Neural cell (in vitro differentiated cells): ENCODE measurements around the gene TMEM9. TPM values are rescaled to one million over a fixed set of nuclear protein-coding genes. Genes with fewer than 3 reads are reported as not detected.

Experiments used
- H2AFZ ChIP-seq: fragments of 200-600, 300-800 bp; sonication (generic), shearing (Covaris generic); 2 replicates; pipeline ENCODE4 v1.6.0; 2014; ENCODE audit warnings: low read depth, mild to moderate bottlenecking, antibody characterized with exemption, low read length, moderate library complexity
- H3F3A ChIP-seq: fragments of 200-600 bp; shearing (Covaris generic); 2 replicates; pipeline ENCODE4 v1.6.1; 2016; ENCODE audit warnings: mild to moderate bottlenecking, moderate library complexity, mixed read lengths, antibody characterized with exemption, low read length; ENCODE audit not compliant: insufficient read depth, poor library complexity, severe bottlenecking
- H3K27ac ChIP-seq: fragments of 200-600, 300-800 bp; sonication (generic), shearing (Covaris generic); 2 replicates; pipeline ENCODE4 v1.5.1; 2014; ENCODE audit warnings: mild to moderate bottlenecking, low read length, moderate library complexity
- H3K27me3 ChIP-seq: fragments of 300-800, 200-600 bp; sonication (generic), shearing (Covaris generic); 2 replicates; pipeline ENCODE4 v1.6.0; 2014; ENCODE audit warnings: mild to moderate bottlenecking, low read depth, low read length, moderate library complexity; ENCODE audit not compliant: insufficient read depth
- H3K36me3 ChIP-seq: fragments of 300-800, 200-600 bp; sonication (generic), shearing (Covaris generic); 2 replicates; pipeline ENCODE4 v1.5.1; 2014; ENCODE audit warnings: mild to moderate bottlenecking, antibody characterized with exemption, low read length, moderate library complexity; ENCODE audit not compliant: insufficient read depth
- H3K4me2 ChIP-seq: fragments of 300-800, 200-600 bp; sonication (generic), shearing (Covaris generic); 2 replicates; pipeline ENCODE4 v1.6.0; 2014; ENCODE audit warnings: mild to moderate bottlenecking, low read length
- H3K4me3 ChIP-seq: fragments of 300-800, 200-600 bp; sonication (generic), shearing (Covaris generic); 2 replicates; pipeline ENCODE4 v1.5.1; 2014; ENCODE audit warnings: mild to moderate bottlenecking, low read length, moderate library complexity
- H3K79me2 ChIP-seq: fragments of 200-600 bp; shearing (Covaris generic); replicated peaks from 2 replicates; pipeline ENCODE4 v1.6.0; 2014; ENCODE audit warnings: mild to moderate bottlenecking, low read length, moderate library complexity; ENCODE audit not compliant: insufficient read depth
- H3K9ac ChIP-seq: fragments of 300-800, 200-600 bp; sonication (generic), shearing (Covaris generic); 2 replicates; pipeline ENCODE4 v1.6.1; 2016; ENCODE audit warnings: mild to moderate bottlenecking, low read length, mixed read lengths
- H3K9me2 ChIP-seq: fragments of 200-600 bp; shearing (Covaris generic); 2 replicates; pipeline ENCODE4 v1.6.1; 2016; ENCODE audit warnings: mild to moderate bottlenecking, low read length, mixed read lengths; ENCODE audit not compliant: insufficient read depth
- H3K9me3 ChIP-seq: fragments of 200-600, 300-800 bp; sonication (generic), shearing (Covaris generic); 2 replicates; pipeline ENCODE4 v1.6.1; 2016; ENCODE audit warnings: mild to moderate bottlenecking, mixed run types, low read length, moderate library complexity, mixed read lengths
- H4K20me1 ChIP-seq: fragments of 200-600 bp; shearing (Covaris generic); 2 replicates; pipeline ENCODE4 v1.6.1; 2016; ENCODE audit warnings: mild to moderate bottlenecking, mixed run types; ENCODE audit not compliant: insufficient read depth
- EP300 ChIP-seq: fragments of 450-650 bp; conservative IDR thresholded peaks from 2 replicates; pipeline ENCODE4 v1.6.1; 2014; ENCODE audit warnings: antibody characterized with exemption, mild to moderate bottlenecking, moderate library complexity; ENCODE audit not compliant: poor library complexity, severe bottlenecking
- EZH2 ChIP-seq: fragments of 200-600, 300-800 bp; shearing (Covaris generic), sonication (generic); IDR thresholded peaks from 2 replicates; pipeline ENCODE4 v1.6.1; 2014; ENCODE audit warnings: antibody characterized with exemption, low read length, borderline replicate concordance, mild to moderate bottlenecking; ENCODE audit not compliant: insufficient read depth, poor library complexity, severe bottlenecking
- MXI1 ChIP-seq: fragments of 450-650 bp; conservative IDR thresholded peaks from 2 replicates; pipeline ENCODE4 v1.6.1; 2014; ENCODE audit warnings: antibody characterized with exemption, mild to moderate bottlenecking; ENCODE audit not compliant: poor library complexity, severe bottlenecking
- POLR2AphosphoS5 ChIP-seq: IDR thresholded peaks from 2 replicates; pipeline ENCODE4 v1.6.1; 2012
- RAD21 ChIP-seq: fragments of 450-650 bp; conservative IDR thresholded peaks from 2 replicates; pipeline ENCODE4 v1.6.1; 2014; ENCODE audit warnings: antibody characterized with exemption, mild to moderate bottlenecking, moderate library complexity
- SMC3 ChIP-seq: fragments of 450-650 bp; conservative IDR thresholded peaks from 2 replicates; pipeline ENCODE4 v1.6.1; 2014; ENCODE audit warnings: antibody characterized with exemption, mild to moderate bottlenecking, moderate library complexity; ENCODE audit not compliant: poor library complexity
- TAF1 ChIP-seq: IDR thresholded peaks from 2 replicates; pipeline ENCODE4 v1.6.1; 2012; ENCODE audit warnings: low read depth
- polyA plus RNA-seq: library from polyadenylated mRNA; depleted of rRNA; stranded (reverse); fragments of >200 nt; gene quantifications from 2 replicates; pipeline ENCODE4 v1.2.3, GENCODE V29; 2014
- TF ChIP-seq, protein P1 (sequence below): IDR thresholded peaks from 2 replicates; pipeline ENCODE4 v1.6.1; 2012; ENCODE audit warnings: borderline replicate concordance
- TF ChIP-seq, protein P2 (sequence below): fragments of 450-650 bp; IDR thresholded peaks from 2 replicates; pipeline ENCODE4 v1.5.1; 2014; ENCODE audit warnings: antibody characterized with exemption, mild to moderate bottlenecking, moderate library complexity; ENCODE audit not compliant: poor library complexity, severe bottlenecking

TMEM9 gene
- polyA plus RNA-seq, 1 donor from 2014 or later: 182 TPM

DNA sequence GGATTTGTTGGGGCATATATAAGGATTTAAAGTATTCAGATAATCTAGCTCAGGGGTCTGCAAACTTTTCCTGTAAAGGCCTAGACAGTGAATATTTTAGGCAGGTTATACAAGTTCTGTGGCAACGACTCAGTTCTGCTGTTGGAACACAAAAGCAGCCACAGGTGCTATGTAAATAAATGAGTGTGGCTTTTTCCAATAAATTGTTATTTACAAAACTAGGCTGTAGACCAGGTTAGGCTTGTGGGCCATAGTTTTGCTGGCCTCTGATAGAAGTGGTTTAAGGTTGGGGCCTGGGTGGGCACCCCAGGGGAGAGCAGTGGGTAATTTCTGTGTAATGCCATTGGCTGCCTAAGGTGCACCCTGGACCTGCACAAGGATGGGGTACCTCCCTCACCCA, 19.5 kb upstream of the TMEM9 start:
- H3K4me3 ChIP-seq: no peak overlapping the region
- H3K9me2 ChIP-seq: no peaks in the 10 kb centered on the region
- H3K9me3 ChIP-seq: no peaks in the 10 kb centered on the region
- H3K36me3 ChIP-seq: no peaks in the 10 kb centered on the region
- H3K9ac ChIP-seq: no peak overlapping the region
- no peaks in the 10 kb centered on the region for H3K79me2 ChIP-seq
- H3F3A ChIP-seq: no peaks in the 10 kb centered on the region
- H3K4me2 ChIP-seq: no peak overlapping the region
- H3K27me3 ChIP-seq: no peaks in the 10 kb centered on the region
- H2AFZ ChIP-seq: no peak overlapping the region
- no peak for TF ChIP-seq EP300
- no peak for TF ChIP-seq SMC3
- TF ChIP-seq RAD21: no peak
- TF ChIP-seq MXI1: no peak
- TF ChIP-seq, protein P1, sequence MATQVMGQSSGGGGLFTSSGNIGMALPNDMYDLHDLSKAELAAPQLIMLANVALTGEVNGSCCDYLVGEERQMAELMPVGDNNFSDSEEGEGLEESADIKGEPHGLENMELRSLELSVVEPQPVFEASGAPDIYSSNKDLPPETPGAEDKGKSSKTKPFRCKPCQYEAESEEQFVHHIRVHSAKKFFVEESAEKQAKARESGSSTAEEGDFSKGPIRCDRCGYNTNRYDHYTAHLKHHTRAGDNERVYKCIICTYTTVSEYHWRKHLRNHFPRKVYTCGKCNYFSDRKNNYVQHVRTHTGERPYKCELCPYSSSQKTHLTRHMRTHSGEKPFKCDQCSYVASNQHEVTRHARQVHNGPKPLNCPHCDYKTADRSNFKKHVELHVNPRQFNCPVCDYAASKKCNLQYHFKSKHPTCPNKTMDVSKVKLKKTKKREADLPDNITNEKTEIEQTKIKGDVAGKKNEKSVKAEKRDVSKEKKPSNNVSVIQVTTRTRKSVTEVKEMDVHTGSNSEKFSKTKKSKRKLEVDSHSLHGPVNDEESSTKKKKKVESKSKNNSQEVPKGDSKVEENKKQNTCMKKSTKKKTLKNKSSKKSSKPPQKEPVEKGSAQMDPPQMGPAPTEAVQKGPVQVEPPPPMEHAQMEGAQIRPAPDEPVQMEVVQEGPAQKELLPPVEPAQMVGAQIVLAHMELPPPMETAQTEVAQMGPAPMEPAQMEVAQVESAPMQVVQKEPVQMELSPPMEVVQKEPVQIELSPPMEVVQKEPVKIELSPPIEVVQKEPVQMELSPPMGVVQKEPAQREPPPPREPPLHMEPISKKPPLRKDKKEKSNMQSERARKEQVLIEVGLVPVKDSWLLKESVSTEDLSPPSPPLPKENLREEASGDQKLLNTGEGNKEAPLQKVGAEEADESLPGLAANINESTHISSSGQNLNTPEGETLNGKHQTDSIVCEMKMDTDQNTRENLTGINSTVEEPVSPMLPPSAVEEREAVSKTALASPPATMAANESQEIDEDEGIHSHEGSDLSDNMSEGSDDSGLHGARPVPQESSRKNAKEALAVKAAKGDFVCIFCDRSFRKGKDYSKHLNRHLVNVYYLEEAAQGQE: no peak
- TF ChIP-seq TAF1: no peak
- TF ChIP-seq, protein P2, sequence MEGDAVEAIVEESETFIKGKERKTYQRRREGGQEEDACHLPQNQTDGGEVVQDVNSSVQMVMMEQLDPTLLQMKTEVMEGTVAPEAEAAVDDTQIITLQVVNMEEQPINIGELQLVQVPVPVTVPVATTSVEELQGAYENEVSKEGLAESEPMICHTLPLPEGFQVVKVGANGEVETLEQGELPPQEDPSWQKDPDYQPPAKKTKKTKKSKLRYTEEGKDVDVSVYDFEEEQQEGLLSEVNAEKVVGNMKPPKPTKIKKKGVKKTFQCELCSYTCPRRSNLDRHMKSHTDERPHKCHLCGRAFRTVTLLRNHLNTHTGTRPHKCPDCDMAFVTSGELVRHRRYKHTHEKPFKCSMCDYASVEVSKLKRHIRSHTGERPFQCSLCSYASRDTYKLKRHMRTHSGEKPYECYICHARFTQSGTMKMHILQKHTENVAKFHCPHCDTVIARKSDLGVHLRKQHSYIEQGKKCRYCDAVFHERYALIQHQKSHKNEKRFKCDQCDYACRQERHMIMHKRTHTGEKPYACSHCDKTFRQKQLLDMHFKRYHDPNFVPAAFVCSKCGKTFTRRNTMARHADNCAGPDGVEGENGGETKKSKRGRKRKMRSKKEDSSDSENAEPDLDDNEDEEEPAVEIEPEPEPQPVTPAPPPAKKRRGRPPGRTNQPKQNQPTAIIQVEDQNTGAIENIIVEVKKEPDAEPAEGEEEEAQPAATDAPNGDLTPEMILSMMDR: no peak
- TF ChIP-seq POLR2AphosphoS5: no peak
- no peak for TF ChIP-seq EZH2
- H3K27ac ChIP-seq: no peak overlapping the region
- H4K20me1 ChIP-seq: no peaks in the 10 kb centered on the region

- no peak for TF ChIP-seq POLR2AphosphoS5
- no peak for TF ChIP-seq EP300
- no peak for TF ChIP-seq EZH2
- TF ChIP-seq, protein P2: no peak
- TF ChIP-seq, protein P1: no peak
- TF ChIP-seq RAD21: no peak
- TF ChIP-seq TAF1: no peak
- no peak for TF ChIP-seq SMC3
- no peak for TF ChIP-seq MXI1
- H3K4me3 ChIP-seq: no peak overlapping the region
- no peak overlapping the region for H2AFZ ChIP-seq
- no peaks in the 10 kb centered on the region for H3K27me3 ChIP-seq
- no peaks in the 10 kb centered on the region for H3K9me2 ChIP-seq
- H4K20me1 ChIP-seq: no peaks in the 10 kb centered on the region
- H3K79me2 ChIP-seq: no peaks in the 10 kb centered on the region
- H3K36me3 ChIP-seq: no peaks in the 10 kb centered on the region
- H3K27ac ChIP-seq: no peak overlapping the region
- no peaks in the 10 kb centered on the region for H3F3A ChIP-seq
- no peak overlapping the region for H3K4me2 ChIP-seq
- no peak overlapping the region for H3K9ac ChIP-seq
- no peaks in the 10 kb centered on the region for H3K9me3 ChIP-seq
These were observed 18.8 kb upstream of the TMEM9 start for GRCh38 chr1:201172999-201173610.
